ENCODE results near the gene ARFRP1.

The ARFRP1 gene

DNA sequence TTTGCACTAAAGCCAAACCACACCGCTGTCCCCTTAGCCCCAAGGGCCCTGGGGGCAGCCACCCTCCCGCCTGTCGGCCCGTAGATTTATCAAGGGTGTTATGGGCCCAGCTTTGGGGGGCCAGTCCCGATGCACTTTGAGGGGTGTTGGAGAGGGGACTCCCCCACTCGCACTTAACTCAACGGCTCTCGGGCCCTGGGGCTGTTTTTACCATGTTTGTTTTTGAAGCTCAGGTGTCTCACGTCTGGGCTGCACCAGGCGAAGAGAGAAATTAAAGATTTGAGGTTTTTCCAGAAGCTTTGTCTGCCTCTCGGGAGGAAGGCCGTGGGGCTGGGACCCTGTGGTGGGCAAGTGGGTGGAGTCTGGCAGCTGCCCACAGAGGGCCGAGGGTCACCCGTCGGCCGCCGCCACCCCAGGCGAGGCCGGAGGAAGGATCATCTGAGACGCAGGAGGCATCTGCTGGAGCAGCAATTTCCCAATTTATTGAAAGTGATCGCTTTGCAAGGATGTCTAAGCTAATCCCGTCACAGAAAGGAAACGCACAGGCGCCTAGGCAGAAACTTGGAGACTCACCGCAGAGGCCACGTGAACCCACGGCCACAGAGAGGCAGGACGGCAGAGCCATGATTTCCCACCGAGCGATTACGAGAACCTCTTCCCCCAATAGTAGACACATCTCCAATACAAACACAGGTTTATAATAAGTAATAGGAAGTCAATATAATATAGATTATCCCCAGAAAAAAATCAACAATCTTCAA, 35.6 kb upstream of the ARFRP1 start:
- no peak for DNase-seq (ENCODE audit: low spot score)

DNA sequence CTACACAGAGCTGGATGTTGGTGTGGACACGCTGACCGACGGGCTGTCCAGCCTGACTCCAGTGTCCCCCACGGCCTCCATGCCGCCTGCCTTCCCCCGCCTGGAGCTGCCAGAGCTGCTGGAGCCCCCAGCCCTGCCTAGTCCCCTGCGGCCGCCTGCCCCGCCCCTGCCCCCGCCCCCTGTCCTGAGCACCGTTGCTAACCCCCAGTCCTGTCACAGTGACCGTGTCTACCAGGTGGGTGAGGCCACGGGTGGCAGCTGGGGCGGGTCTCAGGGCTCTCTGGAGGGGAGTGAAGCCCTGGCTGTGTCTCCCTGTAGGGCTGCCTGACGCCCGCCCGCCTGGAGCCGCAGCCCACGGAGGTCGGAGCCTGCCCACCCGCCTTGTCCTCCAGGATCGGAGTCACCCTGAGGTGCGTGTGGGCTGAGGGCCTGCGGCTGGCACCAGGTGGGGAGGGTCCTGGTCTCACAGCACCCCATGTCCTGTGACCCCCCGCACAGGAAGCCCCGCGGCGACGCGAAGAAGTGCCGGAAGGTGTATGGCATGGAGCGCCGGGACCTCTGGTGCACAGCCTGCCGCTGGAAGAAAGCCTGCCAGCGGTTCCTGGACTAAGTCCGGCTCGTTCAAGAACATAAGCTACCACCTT, 34.7 kb upstream of the ARFRP1 start:
- no peak for DNase-seq (ENCODE audit: low spot score)

DNA sequence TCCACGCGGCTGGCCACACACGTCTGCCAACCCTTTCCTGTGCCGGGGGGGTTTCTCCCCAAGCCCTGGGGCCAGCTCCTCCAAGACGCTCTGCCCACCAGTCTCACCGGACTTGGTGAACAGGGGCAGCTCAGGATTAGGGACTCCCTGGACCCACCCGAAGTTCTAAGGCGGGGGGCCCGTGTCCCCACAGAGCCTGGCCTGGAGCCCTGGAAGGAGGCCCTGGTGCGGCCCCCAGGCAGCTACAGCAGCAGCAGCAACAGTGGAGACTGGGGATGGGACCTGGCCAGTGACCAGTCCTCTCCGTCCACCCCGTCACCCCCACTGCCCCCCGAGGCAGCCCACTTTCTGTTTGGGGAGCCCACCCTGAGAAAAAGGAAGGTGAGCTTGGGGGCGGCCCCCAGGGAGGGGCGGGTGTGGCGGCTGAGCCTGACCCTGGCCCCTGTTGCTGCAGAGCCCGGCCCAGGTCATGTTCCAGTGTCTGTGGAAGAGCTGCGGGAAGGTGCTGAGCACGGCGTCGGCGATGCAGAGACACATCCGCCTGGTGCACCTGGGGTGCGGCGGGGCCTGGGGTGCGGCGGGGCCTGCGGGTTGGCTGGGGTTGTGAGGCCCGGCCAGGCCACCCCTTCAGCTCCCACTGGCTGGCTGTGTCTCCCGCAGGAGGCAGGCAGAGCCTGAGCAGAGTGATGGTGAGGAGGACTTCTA, 34.1 kb upstream of the ARFRP1 start:
- no peak for DNase-seq (ENCODE audit: low spot score)

DNA sequence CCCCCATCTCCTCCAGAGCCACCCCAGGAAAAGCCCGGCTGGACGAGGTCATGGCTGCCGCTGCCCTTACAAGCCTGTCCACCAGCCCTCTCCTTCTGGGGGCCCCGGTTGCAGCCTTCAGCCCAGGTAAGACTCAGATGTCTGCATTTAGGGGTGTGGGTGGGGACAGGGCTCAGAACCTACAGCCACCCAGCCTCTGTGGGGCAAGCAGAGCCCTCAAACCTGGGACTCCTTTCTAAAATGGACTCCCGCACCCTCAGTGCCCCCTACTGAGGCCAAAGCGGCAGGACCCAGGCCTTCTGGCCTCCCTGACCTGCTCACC, 33.5 kb upstream of the ARFRP1 start:
- no peak for DNase-seq (ENCODE audit: low spot score)

DNA sequence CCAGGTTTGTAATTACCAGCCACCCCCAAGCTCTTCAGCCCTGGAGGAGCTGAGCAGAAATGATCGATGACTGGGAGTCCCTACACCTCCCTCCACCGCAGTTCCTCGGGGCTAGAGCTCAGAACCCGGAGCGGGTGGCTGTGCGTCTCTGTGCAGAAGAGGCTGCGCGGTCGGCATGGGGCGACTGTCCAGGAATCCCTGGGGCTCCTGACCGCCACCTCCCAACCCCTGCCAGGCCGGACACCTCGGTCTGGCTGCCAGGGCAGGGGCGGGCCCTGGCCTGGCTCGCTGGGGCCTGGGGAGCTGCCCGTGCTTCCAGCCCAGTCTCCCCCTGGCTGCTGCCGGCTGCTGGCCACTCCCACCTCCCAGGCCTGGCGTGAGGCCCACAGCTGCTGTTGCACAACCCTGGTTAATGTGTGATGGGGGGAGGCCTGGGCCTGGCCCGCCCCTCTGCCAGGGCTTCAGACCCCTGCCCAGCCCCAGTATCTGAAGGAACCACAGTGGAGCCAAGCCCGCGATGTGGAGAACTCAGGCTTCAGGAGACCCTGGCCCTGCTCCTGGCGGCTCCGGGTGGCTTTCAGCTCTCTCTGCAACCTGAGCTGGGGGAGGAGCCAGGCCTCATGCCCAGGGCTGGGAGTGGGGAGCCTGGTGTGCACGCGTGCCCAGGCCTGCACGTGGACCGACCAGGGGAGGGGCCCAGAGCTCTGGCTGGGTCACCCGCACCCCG, 33.0 kb upstream of the ARFRP1 start:
- peak; percentile 89 for DNase-seq (ENCODE audit: low spot score)

DNA sequence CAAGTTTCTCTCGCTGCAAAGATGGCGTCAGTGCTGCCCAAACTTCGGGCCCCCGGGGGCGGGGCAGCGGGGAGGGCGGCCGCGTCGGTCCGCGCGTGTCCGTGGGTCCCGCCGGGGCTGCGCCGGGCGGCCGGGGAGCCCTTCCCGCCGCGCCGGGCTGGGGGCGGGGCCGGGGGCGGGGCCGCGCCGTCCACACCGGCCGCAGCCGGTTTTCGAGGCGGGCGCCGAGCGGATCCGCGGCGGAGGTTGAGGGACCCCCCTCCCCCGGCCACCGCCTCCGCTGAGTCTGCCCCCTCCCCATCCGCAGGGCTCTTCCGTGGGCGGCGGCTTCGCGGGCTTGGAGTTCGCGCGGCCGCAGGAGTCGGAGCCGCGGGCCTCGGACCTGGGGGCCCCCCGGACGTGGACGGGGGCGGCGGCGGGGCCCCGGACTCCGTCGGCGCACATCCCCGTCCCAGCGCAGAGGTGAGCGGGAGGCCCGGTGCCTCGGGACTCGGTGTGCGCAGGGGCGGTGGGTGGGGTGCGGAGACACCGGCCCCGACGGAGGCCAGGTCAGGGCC, 32.4 kb upstream of the ARFRP1 start:
- peak; percentile 76 for DNase-seq (ENCODE audit: low spot score)

DNA sequence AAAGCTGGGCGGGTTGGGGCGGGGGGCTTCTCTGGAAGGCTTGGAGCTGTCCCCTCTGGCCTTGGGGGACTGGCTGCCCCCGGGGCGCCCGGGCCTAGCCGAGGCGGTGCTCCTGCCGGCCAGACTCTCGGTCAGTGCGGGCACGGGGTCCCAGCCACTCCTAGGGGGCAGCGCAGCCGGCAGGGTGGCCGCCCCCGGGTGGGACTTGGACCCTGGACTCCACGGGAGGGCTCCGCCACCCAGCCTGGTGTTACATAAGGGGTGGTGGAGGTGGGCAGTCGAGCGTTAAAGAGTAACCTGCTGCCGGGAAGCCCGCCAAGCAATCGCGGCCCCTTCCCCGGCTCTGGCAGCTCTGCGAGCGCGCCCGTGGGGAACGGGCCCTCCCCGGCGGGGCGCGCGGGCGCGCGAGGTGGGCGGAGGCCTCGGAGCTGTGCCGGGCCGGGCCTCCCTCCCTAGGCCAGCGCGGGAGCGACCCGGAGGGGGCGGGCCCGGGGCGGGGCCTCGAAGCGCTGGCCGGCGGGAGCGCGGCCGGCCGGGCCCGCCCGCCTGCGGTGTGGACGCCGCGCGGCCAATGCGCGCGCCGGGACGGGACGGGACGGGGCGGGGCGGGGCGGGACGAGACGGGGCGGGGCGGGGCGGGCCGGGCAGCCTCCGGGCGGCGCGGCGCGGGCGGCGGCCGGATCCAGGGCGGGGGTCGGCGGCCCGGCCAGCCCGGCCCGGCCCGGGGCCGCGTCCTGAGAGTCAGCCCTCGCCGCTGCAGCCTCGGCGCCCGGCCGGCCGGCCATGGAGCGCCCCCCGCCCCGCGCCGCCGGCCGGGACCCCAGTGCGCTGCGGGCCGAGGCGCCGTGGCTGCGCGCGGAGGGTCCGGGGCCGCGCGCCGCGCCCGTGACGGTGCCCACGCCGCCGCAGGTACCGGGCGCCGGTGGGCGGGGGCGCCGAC, 31.6 kb upstream of the ARFRP1 start, which contains the start of gene SLC2A4RG:
TSS of gene SLC2A4RG (plus strand) at position 647 of the 940 bp plus-strand sequence. CDS start at position 784, 137 bp downstream.
- DNase-seq (ENCODE audit: low spot score) = peak; percentile 99

DNA sequence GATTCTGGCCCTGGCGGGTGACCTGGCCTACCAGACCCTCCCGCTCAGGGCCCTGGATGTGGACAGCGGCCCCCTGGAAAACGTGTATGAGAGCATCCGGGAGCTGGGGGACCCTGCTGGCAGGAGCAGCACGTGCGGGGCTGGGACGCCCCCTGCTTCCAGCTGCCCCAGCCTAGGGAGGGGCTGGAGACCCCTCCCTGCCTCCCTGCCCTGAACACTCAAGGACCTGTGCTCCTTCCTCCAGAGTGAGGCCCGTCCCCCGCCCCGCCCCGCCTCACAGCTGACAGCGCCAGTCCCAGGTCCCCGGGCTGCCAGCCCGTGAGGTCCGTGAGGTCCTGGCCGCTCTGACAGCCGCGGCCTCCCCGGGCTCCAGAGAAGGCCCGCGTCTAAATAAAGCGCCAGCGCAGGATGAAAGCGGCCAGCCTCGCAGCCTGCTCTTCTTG, 30.9 kb upstream of the ARFRP1 start:
- DNase-seq (ENCODE audit: low spot score) = peak; percentile 76

DNA sequence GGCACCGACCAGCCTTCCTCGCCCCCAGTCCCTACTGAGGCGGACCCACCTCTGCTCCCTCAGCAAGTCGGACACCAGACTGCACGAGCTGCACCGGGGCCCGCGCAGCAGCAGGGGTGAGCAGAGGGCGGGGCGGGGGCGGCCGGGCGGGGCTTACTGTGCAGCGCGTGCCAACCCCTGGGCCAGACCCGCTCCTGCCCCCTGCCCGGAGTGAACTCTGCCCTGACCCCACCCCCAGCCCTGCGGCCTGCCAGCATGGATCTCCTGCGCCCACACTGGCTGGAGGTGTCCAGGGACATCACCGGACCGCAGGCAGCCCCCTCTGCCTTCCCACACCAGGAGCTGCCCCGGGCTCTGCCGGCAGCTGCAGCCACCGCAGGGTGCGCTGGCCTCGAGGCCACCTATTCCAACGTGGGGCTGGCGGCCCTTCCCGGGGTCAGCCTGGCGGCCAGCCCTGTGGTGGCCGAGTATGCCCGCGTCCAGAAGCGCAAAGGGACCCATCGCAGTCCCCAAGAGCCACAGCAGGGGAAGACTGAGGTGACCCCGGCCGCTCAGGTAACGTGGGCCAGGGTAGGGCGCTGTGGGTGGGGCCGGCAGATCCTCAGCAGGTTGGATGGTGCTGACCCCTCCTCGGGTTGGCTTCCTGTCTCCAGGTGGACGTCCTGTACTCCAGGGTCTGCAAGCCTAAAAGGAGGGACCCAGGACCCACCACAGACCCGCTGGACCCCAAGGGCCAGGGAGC, 30.3 kb upstream of the ARFRP1 start:
- peak; percentile 67 for DNase-seq (ENCODE audit: low spot score)

DNA sequence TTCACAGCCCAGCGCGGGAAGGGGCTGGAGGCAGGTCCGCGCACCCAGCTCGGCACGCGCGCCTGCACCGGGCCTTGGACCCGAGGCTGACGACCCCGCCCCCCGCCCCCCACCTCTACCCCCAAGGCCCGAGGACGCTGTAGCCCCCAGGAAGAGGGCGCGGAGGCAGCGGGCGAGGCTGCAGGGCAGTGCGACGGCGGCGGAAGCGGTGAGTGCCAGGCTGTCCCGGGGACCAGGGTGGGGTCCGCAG, 29.8 kb upstream of the ARFRP1 start:
- no peak for DNase-seq (ENCODE audit: low spot score)

DNA sequence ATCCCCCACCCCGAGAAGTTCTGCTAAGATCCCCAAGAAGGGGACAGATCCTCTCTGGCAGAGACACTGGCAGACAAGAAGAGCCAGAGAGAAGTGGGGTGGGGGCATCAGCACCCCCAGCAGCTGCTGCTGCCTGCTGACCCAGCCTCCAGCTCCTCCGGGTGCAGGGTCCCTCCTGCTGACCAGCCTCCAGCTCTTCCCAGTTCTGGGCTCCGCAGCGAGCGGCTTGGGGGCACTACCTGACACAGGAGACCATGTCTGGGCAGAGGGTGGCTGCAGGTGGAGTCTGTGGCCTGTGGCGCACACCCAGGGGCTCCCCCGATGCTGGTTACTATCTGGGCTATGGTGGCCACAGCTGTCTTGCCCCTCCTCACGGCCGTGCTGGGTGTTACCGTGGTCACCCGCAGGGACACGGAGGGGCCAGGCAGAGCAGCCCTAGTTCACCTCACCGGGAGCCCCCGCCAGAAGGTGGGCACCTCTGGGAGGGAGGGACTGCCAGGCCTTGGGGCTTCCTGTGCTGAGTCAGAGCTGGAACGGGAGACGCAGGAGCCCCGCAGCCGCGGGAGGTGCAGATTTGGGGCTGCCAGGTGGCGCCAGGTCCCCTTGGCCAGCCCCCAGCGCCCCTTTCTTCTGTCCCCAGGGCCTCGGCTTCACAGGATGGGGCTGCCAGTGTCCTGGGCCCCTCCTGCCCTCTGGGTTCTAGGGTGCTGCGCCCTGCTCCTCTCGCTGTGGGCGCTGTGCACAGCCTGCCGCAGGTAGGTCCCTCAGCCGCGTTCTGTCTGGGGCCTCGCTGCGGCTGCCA, 29.3 kb upstream of the ARFRP1 start:
- peak; percentile 67 for DNase-seq (ENCODE audit: low spot score)

DNA sequence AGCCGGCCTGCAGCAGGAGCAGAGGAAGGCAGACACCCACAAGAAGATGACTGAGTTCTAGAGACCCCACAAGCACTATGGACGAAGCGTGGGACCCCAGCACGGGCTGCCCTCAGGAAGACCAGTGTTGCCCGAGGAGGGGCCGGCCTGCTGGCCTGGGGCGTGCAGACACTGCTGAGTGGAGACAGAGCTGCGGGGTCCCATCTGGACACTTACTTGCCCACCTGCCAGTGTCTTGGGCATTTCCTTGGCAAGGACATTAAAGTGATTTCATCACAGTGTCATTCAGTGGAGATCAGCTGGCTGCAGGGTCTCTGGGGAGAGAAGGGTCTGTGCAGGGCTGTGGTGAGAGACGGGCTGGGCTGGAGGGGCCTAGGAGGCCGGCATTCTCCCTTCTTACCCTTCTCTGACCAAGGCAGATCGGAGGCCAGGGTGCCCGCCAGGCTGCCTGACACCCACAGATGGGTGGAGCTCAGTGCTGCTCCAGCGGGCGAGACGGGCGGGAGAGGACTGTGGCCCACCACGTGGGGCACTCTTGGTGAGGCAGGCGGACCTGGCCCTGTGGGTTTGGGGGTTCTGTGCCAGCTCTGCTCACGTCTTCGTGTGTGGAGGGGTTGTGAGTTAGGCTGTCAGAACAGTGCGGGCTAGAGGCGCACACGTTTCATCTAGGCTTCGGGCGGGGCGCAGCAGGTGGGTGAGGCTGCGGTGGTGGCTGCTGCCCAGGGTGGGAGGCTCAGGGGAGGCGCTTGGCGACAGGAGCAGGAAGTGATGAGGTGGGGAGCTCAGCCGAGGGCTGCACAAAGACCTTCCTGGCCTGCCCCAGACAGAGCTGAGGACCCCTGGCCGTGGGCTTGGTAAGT, 28.3 kb upstream of the ARFRP1 start, which contains the start of gene LIME1:
TSS of gene LIME1 (plus strand) at position 806 of the 860 bp plus-strand sequence. CDS start 886 bp downstream, outside the sequence.
- no peak for DNase-seq (ENCODE audit: low spot score)

DNA sequence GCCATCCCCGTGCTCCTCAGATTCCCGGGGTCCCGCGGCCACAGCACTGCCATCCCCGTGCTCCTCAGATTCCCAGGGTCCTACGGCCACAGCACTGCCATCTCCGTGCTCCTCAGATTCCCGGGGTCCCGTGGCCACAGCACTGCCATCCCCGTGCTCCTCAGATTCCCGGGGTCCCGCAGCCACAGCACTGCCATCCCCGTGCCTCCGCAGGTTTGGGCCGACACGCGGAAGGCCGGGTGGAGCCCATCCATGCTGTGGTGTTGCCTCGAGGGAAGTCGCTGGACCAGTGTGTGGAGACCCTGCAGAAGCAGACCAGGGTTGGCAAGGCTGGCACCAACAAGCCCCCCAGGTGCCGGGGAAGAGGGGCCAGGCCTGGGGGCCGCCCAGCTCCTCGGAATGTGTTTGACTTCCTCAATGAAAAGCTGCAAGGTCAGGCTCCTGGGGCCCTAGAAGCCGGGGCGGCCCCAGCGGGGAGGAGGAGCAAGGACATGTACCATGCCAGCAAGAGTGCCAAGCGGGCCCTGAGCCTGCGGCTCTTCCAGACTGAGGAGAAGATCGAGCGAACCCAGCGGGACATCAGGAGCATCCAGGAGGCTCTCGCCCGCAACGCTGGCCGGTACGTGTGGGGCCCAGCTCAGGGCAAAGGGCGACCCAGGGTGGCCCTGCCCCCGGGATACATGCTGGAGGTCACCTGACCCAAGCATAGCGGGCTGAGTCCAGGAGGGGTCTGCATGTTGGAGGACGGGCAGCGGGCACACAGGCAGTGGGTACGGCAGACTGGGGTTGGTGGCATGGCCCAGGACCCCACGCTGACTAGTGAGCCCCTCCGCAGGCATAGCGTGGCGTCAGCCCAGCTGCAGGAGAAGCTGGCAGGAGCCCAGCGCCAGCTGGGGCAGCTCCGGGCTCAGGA, 27.4 kb upstream of the ARFRP1 start:
- DNase-seq (ENCODE audit: low spot score) = no peak

DNA sequence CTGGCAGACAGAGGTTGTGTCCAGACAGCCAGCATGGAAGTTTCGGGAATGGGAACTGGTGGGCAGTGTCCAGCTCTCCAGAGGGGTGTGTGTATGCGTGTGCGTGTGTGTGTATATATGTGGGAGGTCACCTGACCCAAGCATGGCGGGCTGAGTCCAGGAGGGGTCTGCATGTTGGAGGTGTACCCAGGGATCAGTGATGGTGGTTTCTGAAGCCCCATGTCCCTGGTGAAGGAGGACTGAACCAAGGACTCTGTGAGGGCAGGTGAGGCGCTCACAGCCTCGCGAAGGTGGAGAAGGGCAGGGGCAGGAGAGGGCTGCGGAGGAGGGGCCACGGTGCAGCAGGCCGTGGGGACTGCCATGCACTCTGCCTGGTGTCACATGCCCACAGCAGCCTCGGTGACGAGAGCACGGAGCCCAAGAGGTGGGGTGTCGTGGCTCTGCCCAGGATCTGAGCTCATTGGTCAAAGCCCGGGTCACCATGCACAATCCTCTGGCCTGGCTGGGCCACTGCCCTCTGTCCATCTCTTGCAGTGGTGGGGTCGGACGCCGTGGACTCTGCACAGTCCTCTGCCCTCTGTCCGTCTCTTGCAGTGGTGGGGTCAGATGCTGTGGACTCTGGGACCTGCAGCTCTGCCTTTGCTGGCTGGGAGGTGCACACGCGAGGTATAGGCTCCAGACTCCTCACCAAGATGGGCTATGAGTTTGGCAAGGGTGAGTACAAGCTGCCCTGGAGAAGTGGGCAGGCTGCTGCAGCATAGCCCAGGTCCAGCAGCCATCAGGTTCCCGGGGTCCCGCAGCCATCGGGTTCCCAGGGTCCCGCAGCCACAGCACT, 26.6 kb upstream of the ARFRP1 start:
- no peak for DNase-seq (ENCODE audit: low spot score)

DNA sequence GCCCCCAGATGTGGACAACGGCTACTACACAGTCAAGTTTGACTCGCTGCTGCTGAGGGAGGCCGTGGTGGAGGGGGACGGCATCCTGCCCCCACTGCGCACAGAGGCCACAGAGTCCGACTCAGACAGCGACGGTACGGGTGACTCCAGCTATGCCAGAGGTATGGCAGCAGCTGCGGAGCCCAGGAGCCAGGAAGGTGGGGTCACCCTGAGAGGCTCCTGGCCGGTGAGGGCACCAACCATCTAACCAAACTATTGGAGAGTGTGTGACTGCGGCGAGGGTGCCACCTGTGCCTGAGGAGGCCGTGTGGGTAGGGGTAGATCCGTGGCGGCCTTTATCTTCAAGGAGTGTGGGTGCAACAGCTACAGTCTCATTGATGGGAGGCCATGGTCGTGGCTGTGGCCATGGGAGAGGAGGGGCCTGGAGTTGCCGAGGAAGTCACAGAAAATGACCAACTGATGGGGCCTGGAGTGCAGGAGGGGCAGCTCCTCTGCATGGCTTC, 25.9 kb upstream of the ARFRP1 start:
- no peak for DNase-seq (ENCODE audit: low spot score)

DNA sequence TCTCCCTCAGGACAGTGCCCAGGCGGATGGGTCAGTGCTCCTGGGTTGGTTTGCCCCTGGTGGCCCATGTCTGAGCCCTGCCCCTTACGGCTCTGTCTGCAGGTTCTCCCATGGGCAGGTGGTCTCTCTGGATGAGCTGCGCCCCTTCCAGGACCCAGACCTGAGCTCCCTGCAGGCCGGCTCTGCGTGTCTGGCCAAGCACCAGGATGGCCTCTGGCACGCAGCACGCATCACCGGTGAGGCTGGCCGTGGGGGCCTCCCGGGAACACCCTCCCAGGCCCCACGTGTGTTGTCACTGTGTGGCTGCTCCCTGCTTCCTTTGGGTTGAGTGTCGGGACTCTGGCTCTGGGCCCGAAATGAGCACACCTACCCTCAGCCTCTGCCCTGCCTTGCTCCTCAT, 25.3 kb upstream of the ARFRP1 start:
- no peak for DNase-seq (ENCODE audit: low spot score)

Data from iPS-NIHi11 (cell line).